Stimulated activated CD4-positive, alpha-beta T cell treated with anti-CD3 and anti-CD28 coated beads, TNF-alpha, amount 100 ng/mL, for 24 hours (primary cell): Measurements from ENCODE around the gene PLD4.
"Not testable (repeated sequence)": the region's sequence is repeated elsewhere in the genome, so short reads cannot be mapped to it uniquely, and the experiment has no call there.

Experiments
- DNase-seq, 3 experiments: peaks; one replicate each; pipeline ENCODE4 v3.0.0-alpha.2; 2020; ENCODE audit warnings: low read depth in 3 of 3

PLD4 gene

GRCh38 chr14:104898870-104899510, 25.7 kb upstream of the PLD4 start:
- DNase-seq, result no peak

DNA sequence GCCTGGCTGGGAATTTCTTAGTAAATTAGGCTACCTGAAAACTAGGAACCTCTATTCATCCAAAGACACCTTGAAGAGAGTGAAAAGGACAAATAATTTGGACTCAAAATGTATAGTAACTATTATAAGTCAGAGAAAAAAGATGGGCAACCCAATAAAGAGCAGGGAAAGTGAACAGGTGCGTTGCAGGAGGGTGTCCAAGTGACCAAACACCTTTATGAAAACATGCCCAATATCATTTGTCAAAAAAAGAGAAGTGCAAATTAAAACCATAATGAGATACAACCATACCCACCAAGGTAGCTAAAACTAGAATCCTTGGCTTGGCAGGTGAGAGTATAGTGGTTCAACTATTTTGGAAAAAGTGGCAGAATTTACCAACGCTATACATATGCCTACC, 24.9 kb upstream of the PLD4 start:
- DNase-seq, result no peak

GRCh38 chr14:104900639-104901512, 23.8 kb upstream of the PLD4 start:
- no peak for DNase-seq

- DNase-seq, result no peak
These were observed 20.7 kb upstream of the PLD4 start for GRCh38 chr14:104903990-104904389.

- not testable (repeated sequence) for DNase-seq
These were observed 19.8 kb upstream of the PLD4 start for GRCh38 chr14:104904650-104905578.

DNA sequence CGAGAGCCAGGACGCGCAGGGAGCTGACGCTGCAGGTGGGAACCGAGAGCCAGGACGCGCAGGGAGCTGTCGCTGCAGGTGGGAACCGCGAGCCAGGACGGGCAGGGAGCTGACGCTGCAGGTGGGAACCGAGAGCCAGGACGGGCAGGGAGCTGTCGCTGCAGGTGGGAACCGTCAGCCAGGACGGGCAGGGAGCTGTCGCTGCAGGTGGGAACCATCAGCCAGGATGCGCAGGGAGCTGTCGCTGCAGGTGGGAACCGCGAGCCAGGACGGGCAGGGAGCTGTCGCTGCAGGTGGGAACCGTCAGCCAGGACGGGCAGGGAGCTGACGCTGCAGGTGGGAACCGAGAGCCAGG, 19.1 kb upstream of the PLD4 start:
- DNase-seq, result not testable (repeated sequence)

DNA sequence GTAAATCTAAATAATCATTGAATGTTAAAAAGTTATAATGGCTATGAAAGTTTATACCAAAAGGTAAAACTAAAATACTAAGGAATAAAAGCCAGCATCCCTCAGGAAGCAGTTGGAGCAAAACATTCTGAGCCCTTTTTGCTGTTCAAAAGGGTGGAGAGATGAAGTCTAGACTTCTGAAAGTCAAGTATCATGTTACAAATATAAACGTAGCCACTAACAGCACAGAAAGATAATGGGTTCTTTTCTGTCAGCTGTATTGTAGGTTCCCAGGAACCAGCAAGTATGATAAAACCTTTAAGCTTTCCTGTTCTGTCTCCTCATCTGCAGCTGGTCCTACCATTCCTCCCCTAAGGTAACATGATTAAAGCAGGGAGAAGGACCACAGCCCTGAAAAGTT, 16.4 kb upstream of the PLD4 start:
- no peak for DNase-seq

GRCh38 chr14:104912053-104912452, 12.6 kb upstream of the PLD4 start:
- DNase-seq, result no peak

GRCh38 chr14:104913435-104913834, 11.2 kb upstream of the PLD4 start:
- no peak for DNase-seq

DNA sequence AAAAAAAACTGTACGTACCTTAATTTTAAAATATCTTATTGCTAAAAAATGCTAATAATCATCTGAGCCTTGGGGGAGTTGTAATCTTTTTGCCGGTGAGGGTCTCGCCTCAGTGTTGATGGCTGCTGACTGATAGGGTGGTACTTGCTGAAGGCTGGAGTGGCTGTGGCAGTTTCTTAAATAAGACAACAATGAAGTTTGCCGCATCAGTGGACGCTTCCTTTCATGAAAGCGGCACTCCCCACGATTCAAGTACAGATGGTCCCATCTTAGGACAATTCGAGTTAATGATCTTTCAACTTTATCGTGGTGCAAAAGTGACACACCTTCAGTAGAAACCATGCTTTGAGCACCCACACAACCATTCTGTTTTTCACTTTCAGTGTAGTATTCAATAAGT, 7.6 kb upstream of the PLD4 start:
- no peak for DNase-seq

GRCh38 chr14:104917993-104918392, 6.7 kb upstream of the PLD4 start:
- DNase-seq, result no peak

DNA sequence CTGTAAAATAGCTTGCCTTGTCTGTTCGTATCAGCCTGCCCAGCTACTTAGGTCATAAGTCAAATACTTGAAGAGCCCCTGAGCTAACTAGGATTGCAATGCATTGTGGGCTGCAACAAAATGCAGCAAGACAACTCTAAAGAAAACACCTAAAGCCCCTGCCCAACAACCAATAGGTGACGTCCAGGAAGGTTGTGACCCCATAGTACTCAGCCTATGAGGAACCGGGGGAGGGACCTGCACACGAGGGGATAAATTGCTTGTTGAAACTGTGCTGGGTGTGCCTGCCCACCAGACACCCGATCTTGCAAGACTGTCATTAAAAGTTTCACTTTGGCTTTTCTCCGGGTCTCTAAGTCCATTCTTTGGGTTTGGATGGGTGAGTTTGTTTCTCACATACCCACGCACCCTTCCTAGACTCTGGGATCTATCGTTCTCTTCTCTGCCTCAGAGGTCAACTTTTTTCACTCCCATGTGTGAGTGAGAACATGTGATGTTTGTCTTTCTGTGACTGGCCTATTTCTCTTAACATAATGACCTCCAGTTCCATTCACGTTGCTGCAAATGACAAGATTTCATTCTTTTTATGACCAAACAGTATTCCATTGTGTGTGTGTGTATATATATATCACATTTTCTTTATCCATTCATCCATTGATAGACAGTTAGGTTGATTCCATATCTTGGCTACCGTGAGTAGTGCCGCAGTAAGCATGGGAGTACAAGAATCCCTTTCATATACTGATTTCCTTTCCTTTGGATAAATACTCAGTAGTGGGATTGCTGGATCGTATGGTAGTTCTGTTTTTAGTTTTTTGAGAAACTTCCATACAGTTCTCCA, 5.3 kb upstream of the PLD4 start:
- not testable (repeated sequence) for DNase-seq

DNA sequence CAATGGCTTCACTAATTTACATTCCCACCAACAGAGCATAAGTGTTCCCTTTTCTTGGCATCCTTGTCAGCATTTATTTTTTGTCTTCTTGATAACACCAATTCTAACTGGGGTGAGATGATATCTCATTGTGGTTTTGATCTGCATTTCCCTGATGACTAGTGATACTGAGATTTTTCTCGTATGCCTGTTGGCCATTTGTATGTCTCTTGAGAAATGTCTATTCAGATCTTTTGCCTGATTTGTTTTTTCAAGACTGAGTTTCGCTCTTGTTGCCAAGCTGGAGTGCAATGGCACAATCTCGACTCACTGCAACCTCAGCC, 4.7 kb upstream of the PLD4 start:
- no peak for DNase-seq

GRCh38 chr14:104923640-104924420, 849 bp upstream of the PLD4 start:
- DNase-seq, result no peak

DNA sequence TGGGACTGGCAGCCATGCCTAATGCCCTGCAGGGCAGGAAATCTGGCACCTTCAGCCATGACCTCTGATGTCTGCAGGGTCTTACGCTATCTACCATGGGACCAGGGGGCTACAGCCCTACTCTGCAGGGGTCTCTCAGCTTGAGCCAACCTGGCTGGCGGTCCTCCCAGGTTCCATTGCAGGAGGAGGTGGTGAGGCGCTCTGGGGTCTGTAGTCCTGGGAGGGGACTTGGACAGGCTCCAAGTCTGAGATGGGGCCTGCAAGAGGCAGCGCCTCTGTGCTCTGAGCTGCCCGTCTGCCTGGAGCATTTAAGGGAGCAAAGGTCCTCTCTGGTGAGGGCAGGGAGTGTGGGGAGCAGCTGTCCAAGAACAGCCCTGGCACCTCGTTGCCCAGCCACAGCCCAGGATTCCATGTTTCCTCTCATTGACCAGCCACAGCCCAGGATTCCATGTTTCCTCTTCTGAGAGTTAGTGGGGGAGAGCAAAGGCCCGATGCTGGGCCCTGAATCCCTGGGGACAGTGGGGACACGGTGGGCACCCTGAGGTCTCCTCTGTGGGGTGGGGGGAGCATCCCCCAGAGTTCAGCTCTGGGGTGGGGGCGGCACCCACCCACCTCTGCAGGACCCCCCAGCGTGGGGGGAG, 655 bp downstream of the PLD4 start:
- DNase-seq, result no peak

DNA sequence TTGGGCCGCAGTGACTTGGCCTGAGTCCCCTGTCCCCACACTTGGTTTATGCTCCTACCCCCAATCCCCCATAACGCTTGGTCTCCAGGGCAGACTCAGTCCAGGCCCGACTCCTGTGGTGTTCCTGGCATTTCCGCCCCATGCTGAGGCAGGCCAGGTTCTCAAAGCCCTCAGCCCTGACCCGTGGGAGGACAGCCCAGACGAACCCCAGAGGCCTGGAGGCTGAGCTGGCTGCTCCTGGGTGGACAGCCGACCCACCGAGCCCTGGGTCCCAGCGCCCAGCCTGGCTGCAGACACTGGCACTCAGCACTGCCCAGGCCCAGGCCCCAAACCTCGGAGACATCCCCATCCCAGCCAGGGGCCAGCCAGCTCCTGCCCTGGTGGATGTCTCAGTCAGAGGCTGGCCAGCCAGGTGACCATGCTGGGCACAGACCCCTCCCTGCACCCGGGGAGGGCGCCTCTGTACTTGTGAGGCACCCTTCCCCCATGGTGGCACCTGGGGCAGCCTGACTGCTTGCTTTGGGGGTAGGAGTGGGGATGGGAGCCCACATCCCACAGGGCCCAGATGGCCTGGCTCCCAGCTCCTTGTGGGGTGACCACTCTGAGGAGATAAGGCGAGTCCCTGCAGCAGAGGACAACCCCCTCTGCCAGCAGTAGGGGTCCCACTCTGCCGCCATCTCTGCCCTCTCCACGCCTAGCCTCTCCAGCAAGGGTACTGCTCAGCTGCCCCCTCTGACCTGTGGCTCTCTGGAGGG, 1.4 kb downstream of the PLD4 start:
- DNase-seq, result no peak

- DNase-seq, result no peak
These were observed 2.1 kb downstream of the PLD4 start for GRCh38 chr14:104926619-104927431.

GRCh38 chr14:104927432-104927816, 2.7 kb downstream of the PLD4 start:
- DNase-seq, result no peak

DNA sequence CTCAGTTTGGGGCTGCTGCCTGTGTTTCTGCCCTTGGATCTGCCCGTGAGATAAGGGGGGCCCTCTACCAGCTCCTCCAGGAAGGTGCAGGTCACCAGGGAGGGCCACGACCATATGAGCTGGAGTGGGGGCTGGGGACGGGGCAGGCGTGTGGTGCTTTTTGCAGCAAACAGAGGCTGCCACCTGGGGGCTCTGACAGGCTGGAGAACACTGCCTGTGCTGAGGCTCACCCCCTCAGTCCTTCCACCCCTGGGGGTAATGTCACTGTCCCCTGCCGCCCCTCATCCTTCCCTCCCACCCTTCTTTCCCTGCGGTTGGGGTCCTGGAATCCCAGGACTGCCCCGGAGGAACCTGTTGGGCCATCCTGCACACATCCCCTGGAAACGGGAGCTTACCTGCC, 3.2 kb downstream of the PLD4 start:
- no peak for DNase-seq
